Endometrium (tissue), 2 donors: ENCODE results near the gene ZNF764.

Experiments
- FAIRE-seq: peaks from 2 replicates; lab custom pipeline; 2012; peaks lifted over from hg19 to GRCh38; lab: Jason Lieb, UNC
- donor health status: control.
- donor health status: control.

Gene ZNF764

GRCh38 chr16:30569746-30570635 lies 11.8 kb upstream of the ZNF764 start:
- no peak for FAIRE-seq

- no peak for FAIRE-seq
Measured at GRCh38 chr16:30569281-30569680, 11.1 kb upstream of the ZNF764 start.

- no peak for FAIRE-seq
Measured at GRCh38 chr16:30567991-30568638, 9.9 kb upstream of the ZNF764 start.

GRCh38 chr16:30567160-30567990 lies 9.2 kb upstream of the ZNF764 start:
- no peak for FAIRE-seq

DNA sequence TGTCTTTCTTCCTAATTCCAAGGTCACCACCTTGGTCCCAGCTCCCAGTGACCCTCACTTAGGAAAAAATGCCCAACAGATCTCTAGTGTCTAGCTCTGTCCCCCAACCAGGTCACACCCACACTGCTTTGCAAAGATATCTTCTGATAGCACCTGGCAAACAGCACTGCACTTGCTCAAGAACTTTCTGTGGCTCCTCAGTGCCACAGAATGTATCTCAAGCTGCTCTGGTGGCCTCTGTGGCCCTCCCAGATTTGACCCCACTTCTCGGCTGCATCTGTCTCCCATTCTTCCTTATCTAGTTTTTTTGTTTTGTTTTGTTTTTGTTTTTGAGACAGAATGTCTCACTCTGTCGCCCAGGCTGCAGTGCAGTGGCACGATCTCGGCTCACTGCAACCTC lies 8.4 kb upstream of the ZNF764 start:
- FAIRE-seq = no peak

- no peak for FAIRE-seq
Measured at GRCh38 chr16:30565984-30566383, 7.8 kb upstream of the ZNF764 start.

GRCh38 chr16:30565526-30565925 lies 7.4 kb upstream of the ZNF764 start:
- no peak for FAIRE-seq

- FAIRE-seq = no peak
Measured at GRCh38 chr16:30562021-30562420, 3.8 kb upstream of the ZNF764 start.

- FAIRE-seq = no peak
Measured at GRCh38 chr16:30561089-30561816, 3.1 kb upstream of the ZNF764 start.

GRCh38 chr16:30559690-30560089 lies 1.5 kb upstream of the ZNF764 start:
- no peak for FAIRE-seq

DNA sequence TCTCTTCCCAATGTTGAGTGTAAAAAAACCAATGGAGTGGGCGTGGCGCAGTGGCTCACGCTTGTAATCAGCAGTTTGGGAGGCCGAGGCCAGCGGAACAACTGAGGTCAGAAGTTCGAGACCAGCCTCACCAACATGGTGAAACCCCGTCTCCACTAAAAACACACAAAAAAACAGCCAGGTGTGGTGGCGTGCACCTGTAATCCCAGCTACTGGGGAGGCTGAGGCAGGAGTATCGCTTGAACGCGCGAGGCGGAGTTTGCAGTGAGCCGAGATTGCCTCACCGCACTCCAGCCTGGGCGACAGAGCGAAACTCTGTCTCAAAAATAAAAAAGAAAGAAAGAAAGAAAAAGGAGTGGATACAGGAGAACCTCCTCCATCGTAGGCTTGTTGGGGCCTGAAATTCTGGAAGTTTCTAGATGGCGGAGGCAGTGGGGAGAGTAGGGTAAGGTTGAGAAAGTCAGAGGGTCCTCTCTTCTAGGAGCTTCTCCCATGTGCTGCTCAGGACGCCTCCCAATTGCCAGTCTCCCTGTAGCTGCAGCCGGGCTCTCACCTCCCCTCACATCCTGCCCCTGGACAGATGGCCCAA lies 709 bp upstream of the ZNF764 start:
- FAIRE-seq = no peak

GRCh38 chr16:30557707-30557956 lies 542 bp downstream of the ZNF764 start:
- FAIRE-seq = no peak

- no peak for FAIRE-seq
Measured at GRCh38 chr16:30556125-30556473, 2.1 kb downstream of the ZNF764 start.

DNA sequence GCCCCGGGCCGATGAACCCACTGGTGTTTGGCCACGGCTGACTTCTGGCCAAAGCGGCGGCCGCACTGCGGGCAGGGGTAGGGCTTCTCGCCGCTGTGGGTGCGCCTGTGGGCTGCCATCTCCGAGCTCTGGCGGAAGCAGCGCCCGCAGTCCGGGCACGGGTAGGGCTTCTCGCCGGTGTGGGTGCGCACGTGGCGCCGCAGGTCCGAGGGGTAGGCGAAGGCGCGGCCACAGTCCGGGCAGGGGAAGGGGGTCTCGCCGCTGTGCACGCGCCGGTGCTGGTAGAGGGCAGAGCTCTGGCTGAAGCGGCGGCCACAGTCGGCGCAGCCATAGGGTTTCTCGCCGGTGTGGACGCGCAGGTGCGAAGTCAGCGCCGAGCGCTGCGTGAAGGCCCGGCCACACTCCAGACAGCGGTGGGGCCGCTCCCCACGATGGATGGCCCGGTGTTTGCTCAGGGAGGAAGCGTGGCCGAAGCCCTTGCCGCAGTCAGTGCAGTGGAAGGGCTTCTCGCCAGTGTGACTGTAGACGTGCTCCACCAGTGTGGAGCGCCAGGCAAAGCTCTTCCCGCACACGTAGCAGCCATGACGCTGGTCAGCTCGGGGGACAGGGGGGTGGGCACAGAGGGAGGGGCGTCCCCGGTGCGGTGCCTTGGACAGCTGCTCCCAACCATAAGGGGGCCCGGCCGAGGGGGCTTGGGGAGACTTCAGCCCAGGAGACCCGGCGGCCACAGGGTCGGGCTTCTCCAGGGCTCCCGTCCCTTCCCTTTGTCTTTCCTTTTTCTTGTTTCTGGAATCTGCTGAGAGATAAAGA lies 2.7 kb downstream of the ZNF764 start:
- FAIRE-seq = no peak

DNA sequence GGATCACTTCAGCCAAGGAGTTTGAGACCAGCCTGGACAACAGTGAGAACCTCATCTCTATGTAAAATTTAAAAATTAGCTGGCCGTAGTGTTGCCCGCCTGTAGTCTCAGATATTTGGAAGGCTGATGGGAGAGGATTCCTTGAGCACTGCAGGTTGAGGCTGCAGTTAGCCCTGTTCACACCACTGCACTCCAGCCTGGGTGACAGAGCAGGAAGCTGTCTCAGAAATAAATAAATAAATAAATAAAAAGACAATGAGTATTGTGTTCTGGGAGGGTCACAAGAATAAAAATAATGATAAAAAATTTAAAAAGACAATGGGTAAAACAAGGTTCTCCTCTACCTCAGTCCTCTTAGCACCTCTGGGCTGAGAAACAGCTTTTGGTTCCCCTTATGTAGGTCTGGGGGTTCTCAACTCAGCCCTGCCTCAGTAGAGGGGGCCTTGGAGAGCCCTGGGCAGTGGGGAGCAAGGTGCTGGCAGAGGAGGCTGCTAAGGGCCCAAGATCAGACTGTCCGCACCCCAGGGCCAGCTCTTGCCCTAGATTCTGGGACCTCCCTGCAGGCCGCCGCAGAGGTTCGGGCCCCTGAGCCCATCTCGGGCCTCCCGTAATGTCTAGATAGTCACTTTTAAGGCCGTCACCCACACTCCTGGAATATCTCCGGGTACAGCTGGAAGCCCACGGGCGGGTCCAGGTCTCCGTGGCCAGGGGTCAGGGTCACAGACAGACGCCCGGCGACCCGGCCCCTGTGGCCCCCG lies 3.4 kb downstream of the ZNF764 start:
- FAIRE-seq = no peak

GRCh38 chr16:30553393-30553899 lies 4.7 kb downstream of the ZNF764 start:
- no peak for FAIRE-seq

DNA sequence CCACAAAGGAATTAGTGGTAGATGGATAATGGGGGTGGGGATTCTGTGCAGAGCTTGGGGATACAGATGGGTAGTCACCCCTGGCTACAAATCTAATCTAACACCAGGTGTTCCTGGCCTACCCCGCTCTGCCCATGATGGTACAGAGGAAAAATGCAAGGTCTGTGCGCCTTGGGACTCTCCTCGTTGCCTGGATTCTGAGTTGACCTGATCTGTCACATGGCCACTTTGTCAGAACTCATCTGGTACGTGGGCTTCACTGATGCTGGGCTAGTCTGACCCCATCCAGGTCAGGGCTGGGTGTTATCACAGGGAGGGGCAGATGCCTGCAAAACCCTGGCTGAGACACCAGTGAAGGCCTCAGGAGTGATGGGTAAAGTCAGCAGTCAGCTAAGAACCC lies 5.2 kb downstream of the ZNF764 start:
- FAIRE-seq = no peak

GRCh38 chr16:30551781-30552180 lies 6.4 kb downstream of the ZNF764 start:
- no peak for FAIRE-seq

DNA sequence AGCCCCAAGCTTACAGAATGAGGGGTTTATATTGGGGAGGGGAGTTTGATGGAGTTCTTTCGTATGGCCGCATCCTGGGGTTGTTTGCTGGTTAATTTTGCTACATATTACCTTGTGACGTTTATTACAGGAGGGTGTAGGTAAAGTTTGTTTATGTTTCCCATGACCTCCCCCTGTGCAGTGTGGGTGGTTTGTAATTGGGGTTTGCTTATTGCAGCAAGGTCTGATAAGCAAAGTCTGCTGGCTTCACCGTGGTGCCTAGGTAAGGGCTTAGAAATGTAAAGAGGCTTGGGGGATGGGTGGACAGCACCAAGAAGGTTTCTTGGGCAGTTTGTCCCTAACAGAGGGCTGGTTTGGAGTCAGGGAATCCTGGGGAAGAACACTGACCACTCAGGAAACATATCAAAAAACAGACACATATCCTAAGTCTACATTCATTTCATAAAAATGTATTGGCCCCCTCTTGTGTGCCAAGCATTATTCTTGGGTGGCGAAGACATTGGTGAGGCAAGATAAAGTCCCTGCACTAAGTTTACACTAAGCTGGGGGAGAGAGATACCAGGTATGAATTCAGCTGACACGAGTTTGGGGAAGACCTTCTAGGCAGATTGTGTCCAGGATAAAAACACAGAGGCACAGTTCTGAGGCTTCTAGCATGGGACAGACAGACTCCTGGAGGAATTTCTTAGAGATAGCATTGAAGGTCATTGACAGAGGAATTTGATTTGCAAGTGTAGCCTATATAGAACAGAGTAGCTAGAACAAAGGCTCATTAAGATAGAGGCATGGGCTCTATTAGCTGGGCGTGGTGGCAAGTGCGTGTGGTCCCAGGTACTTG lies 9.5 kb downstream of the ZNF764 start:
- no peak for FAIRE-seq
